ENCODE data around the gene OXGR1.
"Not testable (repeated sequence)": the region's sequence is repeated elsewhere in the genome, so short reads cannot be mapped to it uniquely, and the experiment has no call there.

OXGR1 gene

GRCh38 chr13:97004886-97005285 is 10.6 kb upstream of the OXGR1 start:
- DNase-seq: no peak

DNA sequence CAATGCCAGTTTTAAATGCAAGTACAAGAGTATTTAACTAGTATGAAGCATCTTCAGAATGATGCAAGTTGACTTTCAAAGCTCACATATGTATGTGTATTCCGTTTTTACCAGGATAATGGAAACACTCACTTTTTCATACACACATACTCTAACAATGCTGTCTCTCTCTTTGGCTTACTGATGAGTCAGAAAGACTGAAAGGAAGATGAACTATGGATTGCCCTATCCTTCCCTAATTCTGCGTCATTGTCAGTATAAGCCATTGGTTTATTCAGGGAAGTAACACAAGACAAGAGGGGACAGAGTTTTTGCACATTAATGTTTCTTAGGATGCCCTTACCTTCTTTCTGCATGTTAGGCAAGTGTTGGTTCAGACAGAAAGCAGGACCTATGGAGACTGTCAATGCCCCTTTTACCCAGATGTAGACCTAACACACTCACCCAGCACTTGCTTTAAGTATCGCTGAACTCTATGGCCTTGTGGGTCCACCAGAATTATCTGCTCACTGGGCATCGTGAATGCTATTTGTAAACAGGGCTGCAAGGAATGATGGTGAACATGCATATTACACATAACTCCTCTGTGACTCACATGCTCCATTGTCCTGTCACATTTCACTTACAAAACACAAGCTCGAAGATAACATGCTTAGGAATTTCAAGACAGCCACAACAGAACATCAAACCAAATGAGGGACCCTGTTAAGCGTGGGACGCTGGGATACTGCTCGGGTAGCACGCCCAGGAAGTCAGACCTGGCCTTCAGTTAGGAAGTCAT is 10.0 kb upstream of the OXGR1 start:
- no peak for DNase-seq

- DNase-seq: no peak
These were observed 8.8 kb upstream of the OXGR1 start for GRCh38 chr13:97003071-97003470.

GRCh38 chr13:97002581-97002980 is 8.3 kb upstream of the OXGR1 start:
- no peak for DNase-seq

- no peak for DNase-seq
These were observed 7.4 kb upstream of the OXGR1 start for GRCh38 chr13:97001636-97002035.

- no peak for DNase-seq
These were observed 6.1 kb upstream of the OXGR1 start for GRCh38 chr13:97000295-97000925.

DNA sequence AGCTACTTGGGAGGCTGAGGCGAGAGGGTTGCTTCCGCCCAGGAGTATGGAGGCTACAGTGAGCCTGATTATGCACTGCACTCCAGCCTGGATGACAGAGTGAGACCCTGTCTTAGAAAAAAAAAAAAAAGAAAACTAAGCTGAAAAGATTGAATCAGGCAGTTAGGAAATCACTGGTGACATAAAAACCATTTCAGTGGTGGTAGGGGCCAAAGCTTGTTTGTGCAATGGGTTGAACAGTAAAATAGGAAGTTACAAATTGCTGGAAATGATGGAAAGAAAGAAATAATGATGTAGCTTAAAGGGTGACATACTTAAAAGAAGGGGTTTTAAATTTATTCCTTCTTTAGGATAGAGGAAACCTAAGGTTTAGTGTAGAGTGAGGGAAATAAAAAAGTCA is 4.8 kb upstream of the OXGR1 start:
- DNase-seq: no peak

GRCh38 chr13:96998051-96998450 is 3.8 kb upstream of the OXGR1 start:
- no peak for DNase-seq

DNA sequence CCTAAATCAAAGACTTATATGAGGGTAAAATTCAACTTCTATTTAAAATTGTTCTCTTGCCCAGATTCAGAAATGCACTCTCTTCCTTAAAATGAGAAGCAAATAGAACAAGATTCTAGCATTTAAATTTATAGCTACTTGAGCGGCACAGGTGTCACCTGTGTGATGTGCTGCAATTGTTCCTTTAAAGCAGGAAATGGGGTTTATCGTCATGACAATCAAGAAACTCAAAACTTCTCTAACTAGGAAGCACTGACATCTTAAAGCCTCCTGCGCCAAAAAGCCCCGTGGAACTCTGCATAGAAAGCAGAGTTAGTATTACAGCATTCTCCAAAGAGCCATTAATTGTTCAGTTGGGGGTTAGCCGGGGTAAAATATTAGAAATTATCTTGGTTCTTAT is 2.6 kb upstream of the OXGR1 start:
- no peak for DNase-seq

DNA sequence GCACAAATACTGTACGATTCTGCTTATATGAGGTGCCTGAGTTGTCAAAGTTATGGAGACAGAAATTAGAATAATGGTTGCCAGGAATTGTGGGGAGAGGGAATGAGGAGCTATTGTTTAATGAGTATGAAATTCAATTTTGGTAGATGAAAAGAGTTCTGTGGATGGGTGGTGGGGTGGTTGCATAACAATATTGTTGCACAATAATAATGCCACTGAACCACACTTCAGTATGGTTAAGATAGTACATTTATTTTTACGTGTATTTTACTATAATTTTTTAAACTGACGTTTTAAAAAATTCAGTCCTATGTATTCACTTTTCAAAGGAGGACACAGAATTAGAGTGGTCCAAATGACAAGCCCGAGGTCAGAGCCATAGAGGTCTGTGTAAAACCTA is 1.8 kb upstream of the OXGR1 start:
- DNase-seq: no peak

DNA sequence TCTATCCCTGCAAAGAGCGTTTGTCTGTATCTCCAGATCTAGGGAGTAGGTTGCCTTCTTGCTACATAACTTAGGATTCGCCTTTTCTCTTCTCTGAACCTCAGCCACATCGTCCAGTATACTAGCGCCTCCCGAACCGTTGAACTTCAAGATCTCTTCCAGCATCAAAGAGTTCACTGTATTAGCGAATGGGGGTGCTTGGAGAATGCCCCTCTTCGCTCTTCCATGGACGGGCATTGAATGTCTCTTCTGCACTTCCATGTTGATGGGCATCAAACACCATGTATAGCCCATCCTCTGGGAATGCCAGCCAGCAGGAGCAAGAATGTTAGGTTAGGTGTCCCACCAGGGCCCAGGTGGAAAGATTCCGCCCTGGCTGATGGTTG is 575 bp upstream of the OXGR1 start:
- DNase-seq: no peak

GRCh38 chr13:96993634-96994016 is 651 bp downstream of the OXGR1 start:
- DNase-seq: no peak

DNA sequence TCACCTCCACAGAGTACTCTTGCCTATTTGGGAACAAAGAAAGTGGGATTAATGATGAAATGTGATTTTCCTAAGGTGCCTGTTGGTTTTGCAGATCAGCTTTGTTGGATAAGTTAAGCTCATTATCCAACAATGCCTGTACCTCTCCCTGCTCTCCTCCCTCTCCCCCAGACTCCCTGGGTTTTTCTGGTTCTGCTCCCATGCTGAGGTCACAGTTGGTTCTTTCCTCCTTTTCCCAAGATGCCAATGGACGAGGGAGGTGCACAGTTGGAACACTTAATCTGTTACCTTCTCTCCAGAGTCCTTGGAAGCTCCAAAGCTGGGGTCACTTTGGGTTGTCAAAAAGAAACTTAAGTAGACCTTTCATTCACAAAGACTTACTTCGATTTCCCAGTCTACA is 1.6 kb downstream of the OXGR1 start:
- DNase-seq: no peak

DNA sequence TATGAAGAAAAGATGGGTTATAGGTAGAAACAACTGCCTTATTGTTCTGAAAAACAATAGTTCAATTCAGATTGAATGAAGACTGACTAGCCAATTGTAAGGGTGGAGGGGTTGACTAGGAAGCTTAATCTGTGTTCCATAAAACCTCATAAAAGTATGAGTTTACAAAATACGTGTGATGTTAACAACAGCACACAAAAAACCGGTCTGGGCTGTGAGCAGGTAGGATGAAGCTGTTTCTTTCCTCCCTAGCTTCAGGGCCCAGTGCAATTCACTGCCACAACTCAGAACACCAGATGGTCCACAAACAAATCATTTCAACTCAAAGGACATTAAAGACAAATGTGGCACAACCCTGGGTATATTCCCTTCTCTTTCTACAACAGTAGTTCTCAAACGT is 3.2 kb downstream of the OXGR1 start:
- DNase-seq: no peak

- no peak for DNase-seq
These were observed 5.8 kb downstream of the OXGR1 start for GRCh38 chr13:96988441-96988840.

DNA sequence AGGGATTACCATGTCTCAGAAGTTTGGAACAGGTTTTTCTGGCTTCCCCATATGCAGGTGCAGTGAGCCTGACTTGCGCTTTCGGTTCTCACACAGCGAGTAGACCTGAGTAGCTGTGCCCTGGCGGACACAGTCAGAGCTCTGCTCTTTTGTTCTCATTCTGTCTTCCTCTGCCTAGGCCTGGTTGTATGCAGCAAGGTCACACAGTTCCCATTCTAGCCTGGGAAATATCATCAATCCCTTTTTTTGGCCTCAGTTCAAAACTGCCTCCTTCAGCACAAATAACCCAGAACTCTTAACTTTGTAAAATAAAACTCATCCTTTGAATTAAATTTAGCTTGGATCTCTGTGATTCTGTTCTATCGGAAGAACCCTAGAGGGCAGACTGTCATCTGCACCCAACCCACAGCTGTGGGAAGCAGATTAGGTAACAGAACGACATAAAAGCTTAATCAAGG is 10.2 kb downstream of the OXGR1 start:
- DNase-seq: no peak

DNA sequence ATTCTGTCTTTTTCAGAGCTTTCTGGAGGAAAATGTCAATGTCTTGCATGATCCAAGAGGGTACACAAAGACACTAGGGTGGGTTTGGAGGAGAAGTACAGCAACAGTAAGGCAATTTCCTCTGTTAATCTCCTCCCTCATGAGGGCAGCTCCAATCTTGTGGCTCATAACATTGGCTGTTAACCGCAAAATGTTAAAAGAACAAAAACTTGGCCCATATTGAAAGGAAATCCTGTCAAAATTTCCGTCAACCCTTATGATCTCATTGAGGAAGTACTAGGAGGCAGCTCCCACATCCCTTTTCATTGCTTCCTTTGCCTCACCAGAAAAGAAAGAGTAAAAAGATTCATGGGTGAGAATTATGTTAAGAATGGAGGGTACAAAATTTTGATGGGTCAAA is 11.6 kb downstream of the OXGR1 start:
- DNase-seq: no peak

DNA sequence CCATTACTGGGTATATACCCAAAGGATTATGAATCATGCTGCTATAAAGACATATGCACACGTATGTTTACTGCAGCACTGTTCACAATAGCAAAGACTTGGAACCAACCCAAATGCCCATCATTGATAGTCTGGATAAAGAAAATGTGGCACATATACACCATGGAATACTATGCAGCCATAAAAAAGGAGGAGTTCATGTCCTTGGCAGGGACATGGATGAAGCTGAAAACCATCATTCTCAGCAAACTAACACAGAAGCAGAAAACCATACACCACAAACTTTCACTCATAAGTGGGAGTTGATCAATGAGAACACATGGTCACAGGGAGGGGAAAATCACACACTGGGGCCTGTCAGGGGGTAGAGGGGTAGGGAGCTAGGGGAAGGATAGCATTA is 14.4 kb downstream of the OXGR1 start:
- not testable (repeated sequence) for DNase-seq

DNA sequence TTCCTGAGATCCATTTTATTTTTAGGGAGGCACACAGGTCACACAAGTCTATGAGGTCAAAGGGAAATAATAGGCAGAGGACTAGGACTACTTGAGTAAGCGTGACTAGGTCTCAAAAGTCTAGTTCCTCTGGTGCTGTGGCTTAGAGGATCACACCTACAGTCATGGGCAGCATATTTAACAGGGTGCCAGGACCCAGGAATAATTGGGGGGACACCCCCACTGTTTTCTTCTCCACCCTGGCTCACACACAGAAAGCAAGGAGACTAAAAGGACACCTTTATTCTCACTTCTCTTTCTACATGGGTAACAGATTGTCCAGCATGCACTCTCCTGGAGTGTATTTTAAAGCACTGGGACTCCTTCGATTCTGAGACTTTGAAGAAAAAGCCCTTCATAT is 26.2 kb downstream of the OXGR1 start:
- no peak for DNase-seq

- DNase-seq: no peak
These were observed 27.0 kb downstream of the OXGR1 start for GRCh38 chr13:96967248-96967745.

DNA sequence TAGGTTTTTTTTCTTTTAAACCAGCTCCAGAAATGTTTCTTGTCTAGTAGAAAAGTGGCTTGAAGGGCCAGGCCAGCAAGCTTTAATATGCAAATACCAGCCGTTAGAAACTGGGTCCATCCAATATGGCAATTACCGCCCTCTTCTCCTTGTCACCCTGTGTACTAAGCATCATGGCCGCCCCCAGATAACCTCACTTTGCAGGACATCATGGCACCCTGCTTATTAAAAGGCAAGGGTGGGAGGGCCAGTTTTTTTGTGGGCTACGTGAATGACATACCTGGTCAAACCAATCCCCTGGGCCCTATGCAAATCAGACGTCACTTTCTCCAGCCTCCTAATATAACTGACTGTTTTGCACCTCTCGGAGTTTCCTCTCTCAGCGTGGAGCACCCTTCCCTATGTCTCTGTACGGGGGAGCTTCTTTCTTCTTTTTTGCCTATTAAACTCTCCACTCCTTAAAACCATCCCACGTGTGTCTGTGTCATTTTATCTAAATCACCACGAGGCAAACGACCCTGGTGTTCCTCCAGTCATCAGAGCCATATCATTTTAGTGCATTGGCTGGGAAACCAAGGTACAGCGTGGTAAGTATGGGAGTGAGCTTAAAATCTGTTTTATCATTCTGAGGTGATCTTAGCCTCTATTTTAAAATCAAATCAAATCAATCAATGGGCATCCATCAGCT is 27.7 kb downstream of the OXGR1 start:
- no peak for DNase-seq

DNA sequence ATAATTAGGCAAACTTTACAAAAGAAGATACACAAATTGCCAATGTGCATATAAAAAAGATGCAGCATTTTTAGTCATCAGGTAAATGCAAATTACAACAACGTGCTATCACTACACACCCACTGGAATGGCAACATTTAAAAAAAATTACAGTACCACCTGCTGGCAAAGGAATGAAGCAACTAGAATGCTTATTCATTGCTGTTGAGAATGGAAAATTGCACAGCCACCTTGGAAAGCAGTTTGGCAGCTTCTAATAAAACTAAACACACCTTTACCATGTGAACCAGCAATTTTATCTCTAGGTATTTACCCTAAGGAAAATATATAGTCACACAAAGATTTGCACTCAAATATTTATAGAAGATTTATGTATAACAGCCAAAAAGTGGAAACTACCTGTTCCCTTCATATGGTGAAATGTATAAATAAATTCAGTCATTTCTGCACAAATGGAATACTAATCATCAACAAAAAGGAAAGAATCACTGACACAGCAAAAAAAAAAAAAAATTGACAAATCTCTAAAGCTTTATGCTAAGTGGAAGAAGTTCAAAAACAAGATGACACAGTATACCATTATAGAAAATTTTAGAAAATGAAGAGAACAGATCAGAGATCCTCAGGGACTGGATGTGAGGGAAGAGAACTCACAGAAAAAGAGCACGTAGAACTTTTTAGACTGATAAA is 30.3 kb downstream of the OXGR1 start:
- no peak for DNase-seq

DNA sequence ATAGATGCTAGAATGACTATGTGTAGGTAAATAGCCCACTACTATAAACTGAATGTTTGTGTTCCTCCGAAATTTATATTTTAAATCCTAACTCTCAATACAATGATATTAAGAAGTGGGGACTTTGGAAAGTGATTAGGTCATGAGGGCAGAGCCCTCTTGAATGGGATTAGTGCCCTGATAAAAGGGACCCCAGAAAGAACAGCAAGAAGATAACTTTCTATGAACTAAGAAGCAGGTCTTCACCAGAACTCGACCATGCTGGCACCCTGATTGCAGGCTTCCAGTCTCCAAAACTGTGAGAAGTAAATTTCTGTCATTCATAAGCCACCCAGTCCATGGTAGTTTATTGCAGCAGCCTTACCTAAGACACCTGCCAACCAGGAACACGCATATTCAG is 33.9 kb downstream of the OXGR1 start:
- DNase-seq: no peak

Data from NCI-H446 (cell line).